Subcutaneous abdominal adipose tissue (tissue), 5 donors: Measurements from ENCODE around the gene KCNJ10.
"Not testable (repeated sequence)": the region's sequence is repeated elsewhere in the genome, so short reads cannot be mapped to it uniquely, and the experiment has no call there.

Experiments
- H3K27ac ChIP-seq: one replicate; pipeline ENCODE4 v1.7.0; 2013; ENCODE audit warnings: low read depth, mild to moderate bottlenecking, inconsistent platforms, low read length, moderate library complexity
- H3K27me3 ChIP-seq, 5 donors: one replicate each; pipeline ENCODE4 v1.7.0; 2013; ENCODE audit warnings: low read length in 5 of 5, inconsistent platforms in 1 of 5; ENCODE audit not compliant: control insufficient read depth in 5 of 5, insufficient read depth in 4 of 5
- H3K36me3 ChIP-seq, 5 donors: one replicate each; pipeline ENCODE4 v1.7.0; 2013; ENCODE audit warnings: low read length in 5 of 5; ENCODE audit not compliant: control insufficient read depth in 5 of 5, insufficient read depth in 5 of 5
- H3K4me1 ChIP-seq, 5 donors: one replicate each; pipeline ENCODE4 v1.7.0; 2013; ENCODE audit warnings: low read length in 5 of 5, mild to moderate bottlenecking in 3 of 5, moderate library complexity in 1 of 5; ENCODE audit not compliant: control insufficient read depth in 5 of 5, insufficient read depth in 5 of 5
- H3K4me3 ChIP-seq, 5 donors: one replicate each; pipeline ENCODE4 v1.7.0; 2013; ENCODE audit warnings: low read length in 5 of 5, low read depth in 1 of 5
- H3K9ac ChIP-seq, 5 donors: one replicate each; pipeline ENCODE4 v1.7.0; 2013; ENCODE audit warnings: low read length in 5 of 5, mild to moderate bottlenecking in 4 of 5, moderate library complexity in 3 of 5
- H3K9me3 ChIP-seq, 5 donors: one replicate each; pipeline ENCODE4 v1.7.0; 2013; ENCODE audit warnings: low read length in 5 of 5; ENCODE audit not compliant: control insufficient read depth in 5 of 5
- donor health status: healthy.
- donor health status: healthy.
- donor health status: healthy.
- donor health status: healthy.
- donor health status: healthy.

The KCNJ10 gene

DNA sequence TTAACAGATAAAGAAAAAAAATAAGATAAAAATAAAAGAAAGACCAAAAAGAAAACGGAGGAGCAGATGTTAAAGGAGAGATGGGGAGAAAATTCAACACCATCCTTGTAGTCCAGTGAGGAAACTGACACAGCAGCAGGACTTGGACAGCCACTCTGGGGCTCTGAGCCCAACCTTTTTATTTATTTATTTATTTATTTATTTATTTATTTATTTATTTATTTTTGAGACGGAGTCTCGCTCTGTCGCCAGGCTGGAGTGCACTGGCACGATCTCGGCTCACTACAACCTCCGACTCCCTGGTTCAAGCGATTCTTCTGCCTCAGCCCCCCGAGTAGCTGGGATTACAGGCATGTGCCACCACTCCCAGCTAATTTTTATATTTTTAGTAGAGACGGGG, 41.5 kb upstream of the KCNJ10 start:
- H3K9me3 ChIP-seq, H3K4me3 ChIP-seq, H3K9ac ChIP-seq, H3K27ac ChIP-seq, H3K27me3 ChIP-seq, H3K36me3 ChIP-seq: not testable (repeated sequence)
- H3K4me1 ChIP-seq: peaks cover 4 to 43% (median 35%) of the 10 kb centered on the region in 5 donors

DNA sequence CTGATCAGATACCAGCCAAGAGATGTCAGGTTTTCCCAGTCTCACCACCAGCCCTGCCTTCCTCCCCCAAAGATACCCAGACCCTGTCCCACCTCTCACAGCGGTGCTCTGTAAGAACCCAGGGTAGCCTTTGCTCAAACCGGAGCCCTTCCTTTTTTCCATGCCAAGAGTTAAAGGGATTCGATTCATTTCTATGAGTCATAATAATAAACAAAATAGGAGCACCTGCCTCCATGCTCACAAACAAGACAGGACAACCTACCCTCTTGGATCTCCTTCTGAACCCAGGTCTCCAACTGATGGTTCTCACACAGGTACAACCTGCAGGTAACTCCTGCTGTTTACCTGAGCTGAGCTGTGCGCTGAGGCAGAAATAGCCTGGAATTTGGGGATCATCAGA, 39.7 kb upstream of the KCNJ10 start:
- Histone ChIP-seq H3K4me1 (peaks cover 4 to 31% (median 29%) of the 10 kb centered on the region in 5 donors), H3K9ac (no peak overlapping the region)

DNA sequence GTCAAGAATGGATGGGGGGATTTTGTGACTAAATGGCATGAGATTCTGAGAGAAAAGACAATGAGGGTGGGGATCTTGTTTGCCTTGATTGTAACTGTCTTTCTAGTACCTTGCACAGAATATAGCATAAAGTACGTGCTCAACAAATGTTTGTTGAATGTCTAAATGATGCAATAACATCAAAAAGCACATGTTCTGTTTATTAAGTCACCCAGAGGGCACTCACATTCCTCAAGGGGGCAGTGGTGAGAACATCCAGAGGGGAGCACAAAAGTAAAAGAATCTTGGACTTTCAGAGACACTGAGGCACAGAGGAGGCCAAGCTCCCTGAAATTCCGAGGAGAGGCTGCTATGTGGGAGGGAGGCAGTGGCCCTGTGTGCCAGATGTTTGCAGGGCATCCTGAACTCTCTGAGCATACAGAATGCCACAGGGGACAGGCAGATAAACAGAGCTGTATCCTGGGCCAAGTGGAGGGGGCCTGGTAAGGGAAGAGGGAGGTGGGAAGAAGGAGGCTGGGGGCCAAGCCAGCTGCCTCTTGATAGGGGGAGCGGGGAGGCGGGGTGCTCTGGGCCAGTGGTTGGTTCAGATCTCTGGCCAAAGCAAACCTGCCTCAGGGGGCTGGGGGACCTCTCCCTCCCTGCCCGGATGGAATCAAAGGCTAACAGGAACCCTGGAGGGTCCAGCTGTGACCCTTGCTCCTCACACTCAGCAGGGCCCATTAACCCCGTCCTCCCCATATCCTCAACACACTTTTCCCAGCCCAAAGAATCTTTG, 39.1 kb upstream of the KCNJ10 start:
- no peak overlapping the region for H3K27ac ChIP-seq
- no peaks in the 10 kb centered on the region for H3K9me3 ChIP-seq
- no peak overlapping the region for H3K9ac ChIP-seq
- H3K27me3 ChIP-seq: no peaks in the 10 kb centered on the region
- no peak overlapping the region for H3K4me3 ChIP-seq
- peaks cover 4 to 35% (median 31%) of the 10 kb centered on the region in 5 donors for H3K4me1 ChIP-seq
- H3K36me3 ChIP-seq: no peaks in the 10 kb centered on the region

More for the DNA sequence above, 39.7 kb upstream of the KCNJ10 start:
- Histone ChIP-seq H3K27ac (no peak overlapping the region), H3K4me3 (no peak overlapping the region), H3K9me3 (no peaks in the 10 kb centered on the region), H3K27me3 (no peaks in the 10 kb centered on the region), H3K36me3 (no peaks in the 10 kb centered on the region)

DNA sequence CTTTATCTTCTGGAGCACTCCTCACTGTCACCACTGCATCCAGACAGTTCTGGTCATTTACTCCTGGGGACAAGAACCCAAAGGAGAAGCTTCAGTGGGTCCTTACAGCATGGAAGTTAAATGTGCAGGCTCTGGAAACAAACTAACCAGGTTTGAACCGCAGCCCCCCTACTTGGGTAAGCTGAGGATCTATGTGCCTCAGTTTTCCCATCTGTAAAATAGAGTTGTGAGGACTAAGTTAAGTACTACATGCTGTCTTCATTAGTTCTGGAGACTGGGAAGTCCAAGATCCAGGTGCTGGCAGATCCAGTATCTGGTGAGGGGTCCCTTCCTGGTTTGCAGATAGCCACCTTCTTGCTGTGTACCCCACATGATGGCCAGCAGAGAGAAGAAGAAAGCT, 37.6 kb upstream of the KCNJ10 start:
- H3K27ac ChIP-seq: no peak overlapping the region
- H3K9ac ChIP-seq: no peak overlapping the region
- no peaks in the 10 kb centered on the region for H3K27me3 ChIP-seq
- H3K9me3 ChIP-seq: no peaks in the 10 kb centered on the region
- H3K4me3 ChIP-seq: no peak overlapping the region
- no peaks in the 10 kb centered on the region for H3K36me3 ChIP-seq
- peaks cover under 1 to 28% (median 20%) of the 10 kb centered on the region in 5 donors for H3K4me1 ChIP-seq

DNA sequence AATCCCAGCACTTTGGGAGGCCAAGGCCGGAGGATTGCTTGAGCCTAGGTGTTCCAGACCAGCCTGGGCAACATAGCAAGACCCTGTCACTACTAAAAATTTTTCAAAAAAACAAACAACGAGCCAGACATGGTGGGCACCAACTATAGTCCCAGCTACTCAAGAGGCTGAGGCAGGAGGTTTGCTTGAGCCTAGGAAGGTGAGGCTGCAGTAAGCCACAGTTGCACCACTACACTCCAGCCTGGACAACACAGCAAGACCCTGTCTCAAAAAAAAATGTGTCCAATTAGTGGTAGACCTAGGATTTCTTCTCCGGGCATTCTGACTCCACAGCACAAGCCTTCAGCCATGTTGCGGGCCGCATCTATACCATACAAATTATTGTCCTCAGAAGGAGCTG, 35.2 kb upstream of the KCNJ10 start:
- H3K9me3 ChIP-seq: no peaks in the 10 kb centered on the region
- H3K9ac ChIP-seq: no peak overlapping the region
- no peak overlapping the region for H3K27ac ChIP-seq
- peaks cover 7 to 40% (median 24%) of the 10 kb centered on the region in 5 donors for H3K4me1 ChIP-seq
- H3K27me3 ChIP-seq: no peaks in the 10 kb centered on the region
- H3K36me3 ChIP-seq: no peaks in the 10 kb centered on the region
- H3K4me3 ChIP-seq: no peak overlapping the region

DNA sequence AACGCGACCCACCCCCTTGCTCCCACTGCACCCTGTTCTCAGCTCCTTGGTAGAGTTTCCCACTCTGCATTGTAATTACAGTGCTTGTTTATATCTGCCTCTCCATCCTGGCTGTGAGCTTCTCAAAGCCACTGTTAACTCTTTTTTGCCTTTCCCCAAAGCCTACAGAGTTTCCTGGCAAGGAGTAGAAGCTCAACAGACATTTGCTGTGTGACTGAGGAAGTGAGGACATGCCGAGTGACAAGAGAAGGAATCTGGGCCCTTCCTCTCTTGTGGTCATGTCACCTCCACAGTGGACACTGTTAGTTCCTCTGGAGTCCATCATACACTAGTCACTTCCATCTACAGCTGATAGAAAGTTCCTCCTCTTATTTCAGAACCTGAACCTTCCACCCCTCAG, 34.5 kb upstream of the KCNJ10 start:
- H3K4me1 ChIP-seq: peaks cover 7 to 42% (median 21%) of the 10 kb centered on the region in 5 donors

DNA sequence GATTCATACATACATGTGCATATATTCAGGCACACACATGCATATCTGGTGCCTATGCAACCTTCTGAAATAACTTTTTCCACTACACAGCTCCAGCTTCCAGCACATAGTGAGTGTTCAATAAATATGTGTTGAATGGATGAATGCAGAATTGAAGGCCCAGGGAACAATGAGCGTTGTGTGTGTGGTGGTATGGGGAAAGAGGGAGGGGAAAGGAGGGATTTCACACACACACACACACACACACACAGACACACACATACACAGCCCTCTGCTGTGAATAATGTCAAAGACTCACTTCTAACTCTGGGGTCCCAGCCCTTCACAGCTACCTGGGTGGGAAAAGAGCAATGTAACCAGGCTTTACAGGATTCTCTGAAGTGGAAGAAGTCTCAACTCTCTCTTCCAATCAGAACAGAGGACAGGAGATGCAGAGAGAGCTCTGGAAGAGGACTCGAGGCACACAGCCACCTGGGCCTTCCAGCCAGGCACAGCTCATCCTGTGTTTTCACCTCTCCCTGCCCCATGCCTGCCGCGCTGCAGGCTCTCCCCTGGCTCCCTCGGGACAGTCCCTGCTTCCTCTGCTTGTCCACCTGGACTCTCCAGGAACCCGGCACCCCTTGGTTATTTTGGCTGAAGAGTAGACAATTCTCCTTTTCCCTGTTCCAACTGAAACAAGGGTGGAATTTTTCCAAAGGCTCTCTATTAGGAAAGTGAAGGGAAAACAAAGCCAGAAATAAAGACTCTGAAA, 33.9 kb upstream of the KCNJ10 start:
- H3K4me1 ChIP-seq: peaks cover 7 to 42% (median 22%) of the 10 kb centered on the region in 5 donors
- H3K27me3 ChIP-seq: no peaks in the 10 kb centered on the region
- no peaks in the 10 kb centered on the region for H3K36me3 ChIP-seq
- no peak overlapping the region for H3K4me3 ChIP-seq
- no peaks in the 10 kb centered on the region for H3K9me3 ChIP-seq
- no peak overlapping the region for H3K27ac ChIP-seq
- H3K9ac ChIP-seq: no peak overlapping the region

More for the DNA sequence above, 34.5 kb upstream of the KCNJ10 start:
- Histone ChIP-seq H3K4me3 (no peak overlapping the region), H3K27me3 (no peaks in the 10 kb centered on the region), H3K36me3 (no peaks in the 10 kb centered on the region), H3K9me3 (no peaks in the 10 kb centered on the region), H3K27ac (no peak overlapping the region), H3K9ac (no peak overlapping the region)

DNA sequence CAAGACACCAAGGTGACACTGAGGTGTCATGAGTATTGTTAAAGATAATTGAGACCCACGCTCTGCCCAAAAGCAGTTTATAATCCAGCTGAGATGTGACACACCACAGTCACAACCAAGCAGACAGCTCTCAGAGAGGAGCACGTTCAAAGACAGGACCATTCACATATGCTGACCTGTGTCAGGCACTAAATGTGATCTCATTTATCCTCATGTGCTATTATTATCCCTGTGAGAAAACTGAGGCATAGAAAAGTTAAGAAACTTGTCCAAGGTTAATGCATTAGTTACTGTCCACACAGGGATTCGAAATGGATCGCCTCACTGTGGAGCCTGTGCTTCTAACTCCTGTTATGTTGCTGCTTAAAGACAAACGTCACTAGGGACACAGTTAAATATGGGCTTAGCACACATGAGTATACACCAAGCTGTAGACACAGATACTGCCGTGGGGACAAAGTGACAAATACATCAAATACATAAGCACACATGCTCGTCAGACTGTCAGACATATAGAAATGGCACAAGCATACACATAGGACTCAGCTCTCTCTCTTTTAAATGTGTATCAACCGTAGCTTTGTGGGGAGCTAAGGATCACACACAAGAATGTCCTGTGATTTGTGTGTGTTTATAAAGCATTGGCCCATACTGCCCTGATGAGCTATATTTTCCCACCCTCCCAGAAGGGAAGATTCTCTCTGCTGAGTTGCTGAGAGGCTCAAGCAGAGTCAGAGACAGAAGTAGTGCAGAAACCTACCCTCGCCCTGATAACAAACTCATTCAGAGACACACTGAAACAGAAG, 32.0 kb upstream of the KCNJ10 start:
- Histone ChIP-seq H3K27me3 (no peaks in the 10 kb centered on the region), H3K4me1 (peaks cover 15 to 51% (median 35%) of the 10 kb centered on the region in 5 donors), H3K27ac (no peak overlapping the region), H3K36me3 (no peaks in the 10 kb centered on the region), H3K9ac (no peak overlapping the region), H3K9me3 (no peaks in the 10 kb centered on the region), H3K4me3 (peak overlapping the region in 2 of 5 donors; percentile 32 to 41)

DNA sequence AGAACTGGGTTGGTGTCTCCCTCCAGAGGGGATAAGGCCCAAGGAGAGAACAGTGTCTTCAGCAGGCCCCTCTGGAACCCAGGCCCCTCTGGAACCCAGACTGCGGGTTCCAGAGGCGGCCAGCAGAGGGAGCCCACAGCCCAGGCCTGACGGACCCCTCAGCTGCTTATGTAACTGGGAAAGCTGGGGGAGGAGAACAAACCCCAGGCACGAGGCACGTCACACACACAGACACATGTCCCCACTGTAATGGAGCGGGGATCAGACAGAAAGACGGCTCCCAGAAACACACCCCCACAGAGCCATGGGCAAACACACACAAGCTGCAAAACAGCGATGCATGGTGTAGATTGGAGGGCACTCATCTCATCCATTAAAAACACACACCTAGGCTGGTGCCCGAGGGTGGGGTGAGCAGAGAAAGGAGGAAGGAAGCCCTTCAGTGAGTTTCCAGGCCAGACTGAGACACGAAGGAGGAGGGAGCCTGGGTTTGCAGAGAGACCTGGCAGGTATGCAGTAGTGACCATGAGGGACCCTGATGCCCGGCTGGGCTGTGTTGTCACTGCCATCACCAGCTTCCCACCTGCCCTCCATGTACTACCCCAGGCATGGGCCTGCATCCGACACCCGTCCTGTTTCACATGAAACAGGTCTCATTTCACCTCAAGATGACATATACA, 31.2 kb upstream of the KCNJ10 start:
- H3K9me3 ChIP-seq: no peaks in the 10 kb centered on the region
- peaks cover 20 to 59% (median 41%) of the 10 kb centered on the region in 5 donors for H3K4me1 ChIP-seq
- no peak overlapping the region for H3K27ac ChIP-seq
- peak overlapping the region; percentile 19 to 41 (median 32) for H3K4me3 ChIP-seq
- no peaks in the 10 kb centered on the region for H3K27me3 ChIP-seq
- no peaks in the 10 kb centered on the region for H3K36me3 ChIP-seq
- peak overlapping the region in 4 of 5 donors; percentile 13 to 56 (median 35) for H3K9ac ChIP-seq
